Kidney epithelial cell (primary cell): ENCODE measurements around the gene DPEP1. TPM values are rescaled to one million over a fixed set of nuclear protein-coding genes. Genes with fewer than 3 reads are reported as not detected.

ENCODE experiments used
- DNase-seq: peaks from one replicate; pipeline ENCODE4 v3.0.0-alpha.2; 2010; ENCODE audit warnings: low read depth
- H3K27me3 ChIP-seq: 2 replicates; pipeline ENCODE4 v1.6.0; 2011; ENCODE audit warnings: low read length; ENCODE audit not compliant: control insufficient read depth, insufficient read depth
- H3K36me3 ChIP-seq: 2 replicates; pipeline ENCODE4 v1.5.1; 2011; ENCODE audit warnings: low read length; ENCODE audit not compliant: control insufficient read depth, insufficient read depth
- H3K4me3 ChIP-seq: 2 replicates; pipeline ENCODE4 v1.5.1; 2011; ENCODE audit warnings: low read depth, mild to moderate bottlenecking, control low read depth, low read length
- total RNA-seq: library from RNA; depleted of rRNA; stranded (reverse); fragments of >200 nt; gene quantifications from 2 replicates; pipeline ENCODE4 v1.2.3, GENCODE V29; 2015
- TF ChIP-seq, protein P1 (sequence below): IDR thresholded peaks from 2 replicates; pipeline ENCODE4 v1.5.1; 2011; ENCODE audit warnings: mild to moderate bottlenecking, moderate library complexity, low read length, control low read depth, inconsistent platforms; ENCODE audit not compliant: insufficient read depth, poor library complexity, severe bottlenecking

The DPEP1 gene
- total RNA-seq, 1 donor from 2014 or later: 1.2 TPM

DNA sequence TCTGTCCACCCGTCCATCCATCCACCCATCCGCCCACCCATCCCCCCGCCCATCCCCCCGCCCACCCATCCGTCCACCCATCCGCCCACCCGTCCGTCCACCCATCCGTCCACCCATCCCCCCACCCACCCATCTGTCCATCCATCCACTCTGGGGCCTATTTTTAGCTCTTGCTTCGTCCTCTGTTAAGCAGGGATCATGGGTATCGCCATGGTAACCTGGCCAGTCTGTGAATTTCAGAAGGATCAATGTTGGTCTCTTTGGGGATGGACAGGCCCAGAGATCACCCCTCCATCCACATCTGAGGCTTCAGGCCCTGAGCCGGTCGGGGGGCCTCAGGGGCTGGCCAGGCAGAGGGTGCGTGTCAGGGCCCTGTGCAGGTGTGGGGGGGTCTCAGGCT is 15.2 kb upstream of the DPEP1 start:
- no peak for DNase-seq
- no peak overlapping the region for H3K4me3 ChIP-seq
- no peaks in the 10 kb centered on the region for H3K36me3 ChIP-seq
- no peaks in the 10 kb centered on the region for H3K27me3 ChIP-seq
- TF ChIP-seq, protein P1, sequence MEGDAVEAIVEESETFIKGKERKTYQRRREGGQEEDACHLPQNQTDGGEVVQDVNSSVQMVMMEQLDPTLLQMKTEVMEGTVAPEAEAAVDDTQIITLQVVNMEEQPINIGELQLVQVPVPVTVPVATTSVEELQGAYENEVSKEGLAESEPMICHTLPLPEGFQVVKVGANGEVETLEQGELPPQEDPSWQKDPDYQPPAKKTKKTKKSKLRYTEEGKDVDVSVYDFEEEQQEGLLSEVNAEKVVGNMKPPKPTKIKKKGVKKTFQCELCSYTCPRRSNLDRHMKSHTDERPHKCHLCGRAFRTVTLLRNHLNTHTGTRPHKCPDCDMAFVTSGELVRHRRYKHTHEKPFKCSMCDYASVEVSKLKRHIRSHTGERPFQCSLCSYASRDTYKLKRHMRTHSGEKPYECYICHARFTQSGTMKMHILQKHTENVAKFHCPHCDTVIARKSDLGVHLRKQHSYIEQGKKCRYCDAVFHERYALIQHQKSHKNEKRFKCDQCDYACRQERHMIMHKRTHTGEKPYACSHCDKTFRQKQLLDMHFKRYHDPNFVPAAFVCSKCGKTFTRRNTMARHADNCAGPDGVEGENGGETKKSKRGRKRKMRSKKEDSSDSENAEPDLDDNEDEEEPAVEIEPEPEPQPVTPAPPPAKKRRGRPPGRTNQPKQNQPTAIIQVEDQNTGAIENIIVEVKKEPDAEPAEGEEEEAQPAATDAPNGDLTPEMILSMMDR: no peak

DNA sequence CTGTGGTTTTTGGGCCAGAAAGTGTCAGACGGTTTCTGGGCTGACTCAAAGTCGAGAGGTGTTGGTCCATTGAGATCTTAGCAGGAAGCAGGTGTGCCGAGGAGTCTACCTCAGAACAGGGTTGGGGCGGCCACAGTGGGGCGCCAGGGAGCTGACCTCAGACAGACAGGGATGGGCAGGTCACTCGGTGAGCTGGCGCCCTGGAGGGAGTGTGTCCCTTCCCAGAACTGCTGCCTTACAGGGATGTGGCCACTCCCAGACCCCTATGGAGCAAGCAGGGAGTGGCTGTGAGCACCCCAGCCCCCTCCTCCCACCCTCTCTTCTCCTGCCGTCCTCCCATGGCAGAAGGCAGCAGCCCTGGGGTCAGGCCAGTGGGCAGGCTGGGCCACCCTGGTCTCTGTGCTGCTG is 14.0 kb upstream of the DPEP1 start:
- TF ChIP-seq, protein P1: peak; percentile 64

DNA sequence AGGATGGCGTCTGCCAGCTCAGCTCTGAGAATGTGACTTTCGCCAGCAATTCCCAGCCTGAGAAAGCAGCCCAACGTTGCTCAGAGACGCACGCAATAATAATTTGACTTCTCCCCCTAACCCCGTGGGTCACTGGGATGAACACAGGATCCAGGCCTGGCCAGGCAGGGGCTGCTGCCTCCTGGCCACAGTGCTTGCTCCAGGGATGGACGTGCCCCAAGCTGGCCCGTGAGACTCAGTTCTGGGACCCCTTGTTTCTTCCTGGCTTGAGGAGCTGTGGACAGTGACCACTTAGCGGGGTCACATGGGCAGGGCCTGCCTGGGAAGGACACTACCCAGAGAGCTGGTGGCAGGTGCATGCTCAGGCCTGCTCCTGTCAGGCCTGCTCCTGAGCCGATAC is 13.5 kb upstream of the DPEP1 start:
- Histone ChIP-seq H3K36me3 (no peaks in the 10 kb centered on the region), H3K4me3 (no peak overlapping the region), H3K27me3 (no peaks in the 10 kb centered on the region)
- TF ChIP-seq, protein P1: no peak
- DNase-seq: no peak

More for the DNA sequence above, 14.0 kb upstream of the DPEP1 start:
- Histone ChIP-seq H3K36me3 (no peaks in the 10 kb centered on the region), H3K4me3 (no peak overlapping the region), H3K27me3 (no peaks in the 10 kb centered on the region)
- no peak for DNase-seq

DNA sequence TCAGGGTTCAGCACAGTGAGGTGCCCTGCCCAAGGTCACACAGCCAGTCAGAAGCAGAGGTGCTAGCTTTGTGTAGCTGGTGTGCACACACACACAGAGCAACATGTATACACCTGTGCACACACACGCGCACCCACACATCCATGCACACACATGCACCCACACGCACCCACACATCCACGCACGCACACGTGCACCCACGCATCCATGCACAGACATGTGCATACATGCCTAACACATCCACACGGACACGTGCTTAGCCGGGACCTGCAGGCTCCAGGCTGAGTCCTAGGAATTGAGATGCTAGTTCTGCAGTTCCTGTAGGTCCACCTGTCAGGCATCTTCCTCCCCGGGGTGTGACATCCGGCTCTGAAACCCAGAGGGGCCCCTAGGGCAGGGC is 13.0 kb upstream of the DPEP1 start:
- TF ChIP-seq, protein P1: no peak
- no peak for DNase-seq
- no peak overlapping the region for H3K4me3 ChIP-seq
- no peaks in the 10 kb centered on the region for H3K27me3 ChIP-seq
- no peaks in the 10 kb centered on the region for H3K36me3 ChIP-seq

DNA sequence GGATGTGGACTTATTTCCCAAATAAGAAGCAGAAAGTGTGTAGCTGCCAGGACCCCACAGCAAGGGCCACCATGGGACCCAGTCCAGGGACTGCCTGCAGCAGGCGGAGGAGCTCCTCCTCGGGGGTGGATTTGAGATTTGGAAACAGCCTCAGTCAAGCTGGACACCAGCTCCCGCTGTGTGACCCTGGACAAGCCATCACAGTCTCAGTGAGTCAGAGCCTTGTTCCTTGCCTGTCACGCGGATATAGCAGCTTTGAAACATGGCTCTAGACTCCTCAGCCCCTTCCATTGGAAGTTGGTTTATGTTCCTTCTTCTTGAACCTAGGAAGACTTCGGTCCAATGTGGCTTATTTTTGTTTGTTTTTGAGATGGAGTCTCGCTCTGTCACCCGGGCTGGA is 12.5 kb upstream of the DPEP1 start:
- DNase-seq: no peak
- Histone ChIP-seq H3K4me3 (no peak overlapping the region), H3K36me3 (no peaks in the 10 kb centered on the region), H3K27me3 (no peaks in the 10 kb centered on the region)
- TF ChIP-seq, protein P1: no peak

DNA sequence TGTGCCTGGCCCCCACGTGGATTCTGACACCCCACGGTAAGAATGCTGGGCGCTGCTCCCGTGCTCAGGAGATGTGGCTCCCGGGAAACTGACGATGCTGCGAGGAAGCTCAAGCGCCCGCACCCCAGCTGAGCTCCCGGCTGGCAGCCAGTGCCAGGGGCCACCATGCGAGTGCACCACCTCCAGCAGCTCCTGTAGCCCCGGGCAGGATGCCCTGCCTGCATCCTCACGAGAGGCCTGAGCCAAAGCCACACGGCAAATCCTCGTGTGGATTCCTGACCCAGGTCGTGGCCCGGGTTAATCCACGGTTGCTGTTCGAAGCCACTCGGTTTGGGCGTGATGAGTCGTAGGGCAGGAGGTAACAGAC is 11.6 kb upstream of the DPEP1 start:
- DNase-seq: no peak
- H3K4me3 ChIP-seq: no peak overlapping the region
- H3K36me3 ChIP-seq: no peaks in the 10 kb centered on the region
- TF ChIP-seq, protein P1: no peak
- H3K27me3 ChIP-seq: no peaks in the 10 kb centered on the region
